ENCODE results near the gene ACAD10. TPM values are rescaled to one million over a fixed set of nuclear protein-coding genes. Genes with fewer than 3 reads are reported as not detected.

Gene ACAD10
- total and polyA plus RNA-seq, 2 of the 13 experiments (the other 11 are each of a cell fraction or from before 2014, with no cell fraction given): 15.2 to 16.3 TPM

DNA sequence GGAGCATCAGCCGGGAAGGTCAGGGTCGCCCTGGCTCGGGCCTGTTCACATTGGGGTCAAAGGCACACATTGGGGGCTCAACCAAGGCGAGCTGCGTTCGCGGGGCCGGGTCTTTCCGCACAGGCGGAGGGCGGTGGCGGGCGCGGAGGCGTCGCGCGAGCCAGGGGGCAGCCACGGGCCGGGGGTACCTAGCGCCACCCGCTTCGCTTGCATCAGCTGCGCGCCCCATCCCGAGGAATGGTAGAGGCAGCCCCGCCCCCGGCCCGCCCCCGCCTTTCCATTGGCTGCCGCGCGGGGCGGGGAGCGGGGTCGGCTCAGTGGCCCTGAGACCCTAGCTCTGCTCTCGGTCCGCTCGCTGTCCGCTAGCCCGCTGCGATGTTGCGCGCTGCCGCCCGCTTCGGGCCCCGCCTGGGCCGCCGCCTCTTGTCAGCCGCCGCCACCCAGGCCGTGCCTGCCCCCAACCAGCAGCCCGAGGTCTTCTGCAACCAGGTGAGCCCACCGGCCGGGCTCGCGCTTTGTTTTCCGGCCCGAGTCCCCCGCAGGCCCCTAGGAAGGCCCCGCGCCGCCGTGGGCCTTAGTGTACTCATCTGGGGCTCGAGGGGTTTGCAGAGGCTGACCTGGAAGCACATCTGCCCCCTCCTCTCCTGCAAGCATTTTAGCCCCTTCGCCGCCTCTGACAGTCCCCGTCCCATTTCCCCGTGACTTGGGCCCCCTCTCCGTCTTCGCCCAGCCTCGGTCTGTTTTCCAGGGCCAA is 80.9 kb downstream of the ACAD10 start, which contains the start of gene ALDH2 (continued):
- TF ChIP-seq, protein P1, sequence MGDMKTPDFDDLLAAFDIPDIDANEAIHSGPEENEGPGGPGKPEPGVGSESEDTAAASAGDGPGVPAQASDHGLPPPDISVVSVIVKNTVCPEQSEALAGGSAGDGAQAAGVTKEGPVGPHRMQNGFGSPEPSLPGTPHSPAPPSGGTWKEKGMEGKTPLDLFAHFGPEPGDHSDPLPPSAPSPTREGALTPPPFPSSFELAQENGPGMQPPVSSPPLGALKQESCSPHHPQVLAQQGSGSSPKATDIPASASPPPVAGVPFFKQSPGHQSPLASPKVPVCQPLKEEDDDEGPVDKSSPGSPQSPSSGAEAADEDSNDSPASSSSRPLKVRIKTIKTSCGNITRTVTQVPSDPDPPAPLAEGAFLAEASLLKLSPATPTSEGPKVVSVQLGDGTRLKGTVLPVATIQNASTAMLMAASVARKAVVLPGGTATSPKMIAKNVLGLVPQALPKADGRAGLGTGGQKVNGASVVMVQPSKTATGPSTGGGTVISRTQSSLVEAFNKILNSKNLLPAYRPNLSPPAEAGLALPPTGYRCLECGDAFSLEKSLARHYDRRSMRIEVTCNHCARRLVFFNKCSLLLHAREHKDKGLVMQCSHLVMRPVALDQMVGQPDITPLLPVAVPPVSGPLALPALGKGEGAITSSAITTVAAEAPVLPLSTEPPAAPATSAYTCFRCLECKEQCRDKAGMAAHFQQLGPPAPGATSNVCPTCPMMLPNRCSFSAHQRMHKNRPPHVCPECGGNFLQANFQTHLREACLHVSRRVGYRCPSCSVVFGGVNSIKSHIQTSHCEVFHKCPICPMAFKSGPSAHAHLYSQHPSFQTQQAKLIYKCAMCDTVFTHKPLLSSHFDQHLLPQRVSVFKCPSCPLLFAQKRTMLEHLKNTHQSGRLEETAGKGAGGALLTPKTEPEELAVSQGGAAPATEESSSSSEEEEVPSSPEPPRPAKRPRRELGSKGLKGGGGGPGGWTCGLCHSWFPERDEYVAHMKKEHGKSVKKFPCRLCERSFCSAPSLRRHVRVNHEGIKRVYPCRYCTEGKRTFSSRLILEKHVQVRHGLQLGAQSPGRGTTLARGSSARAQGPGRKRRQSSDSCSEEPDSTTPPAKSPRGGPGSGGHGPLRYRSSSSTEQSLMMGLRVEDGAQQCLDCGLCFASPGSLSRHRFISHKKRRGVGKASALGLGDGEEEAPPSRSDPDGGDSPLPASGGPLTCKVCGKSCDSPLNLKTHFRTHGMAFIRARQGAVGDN (CRISPR knock-in tag; IDR thresholded peaks at IDR 0.05): peak; percentile 94
- TF ChIP-seq CENPX (CRISPR knock-in tag; IDR thresholded peaks at IDR 0.05): no peak
- TF ChIP-seq TCF7 (IDR thresholded peaks at IDR 0.05; ENCODE audit: low read depth): no peak
- TF ChIP-seq, protein P2, sequence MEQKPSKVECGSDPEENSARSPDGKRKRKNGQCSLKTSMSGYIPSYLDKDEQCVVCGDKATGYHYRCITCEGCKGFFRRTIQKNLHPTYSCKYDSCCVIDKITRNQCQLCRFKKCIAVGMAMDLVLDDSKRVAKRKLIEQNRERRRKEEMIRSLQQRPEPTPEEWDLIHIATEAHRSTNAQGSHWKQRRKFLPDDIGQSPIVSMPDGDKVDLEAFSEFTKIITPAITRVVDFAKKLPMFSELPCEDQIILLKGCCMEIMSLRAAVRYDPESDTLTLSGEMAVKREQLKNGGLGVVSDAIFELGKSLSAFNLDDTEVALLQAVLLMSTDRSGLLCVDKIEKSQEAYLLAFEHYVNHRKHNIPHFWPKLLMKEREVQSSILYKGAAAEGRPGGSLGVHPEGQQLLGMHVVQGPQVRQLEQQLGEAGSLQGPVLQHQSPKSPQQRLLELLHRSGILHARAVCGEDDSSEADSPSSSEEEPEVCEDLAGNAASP (CRISPR knock-in tag; IDR thresholded peaks at IDR 0.05; ENCODE audit: borderline replicate concordance): no peak; the same call in 1 of the 2 replicates
- TF ChIP-seq, protein P3, sequence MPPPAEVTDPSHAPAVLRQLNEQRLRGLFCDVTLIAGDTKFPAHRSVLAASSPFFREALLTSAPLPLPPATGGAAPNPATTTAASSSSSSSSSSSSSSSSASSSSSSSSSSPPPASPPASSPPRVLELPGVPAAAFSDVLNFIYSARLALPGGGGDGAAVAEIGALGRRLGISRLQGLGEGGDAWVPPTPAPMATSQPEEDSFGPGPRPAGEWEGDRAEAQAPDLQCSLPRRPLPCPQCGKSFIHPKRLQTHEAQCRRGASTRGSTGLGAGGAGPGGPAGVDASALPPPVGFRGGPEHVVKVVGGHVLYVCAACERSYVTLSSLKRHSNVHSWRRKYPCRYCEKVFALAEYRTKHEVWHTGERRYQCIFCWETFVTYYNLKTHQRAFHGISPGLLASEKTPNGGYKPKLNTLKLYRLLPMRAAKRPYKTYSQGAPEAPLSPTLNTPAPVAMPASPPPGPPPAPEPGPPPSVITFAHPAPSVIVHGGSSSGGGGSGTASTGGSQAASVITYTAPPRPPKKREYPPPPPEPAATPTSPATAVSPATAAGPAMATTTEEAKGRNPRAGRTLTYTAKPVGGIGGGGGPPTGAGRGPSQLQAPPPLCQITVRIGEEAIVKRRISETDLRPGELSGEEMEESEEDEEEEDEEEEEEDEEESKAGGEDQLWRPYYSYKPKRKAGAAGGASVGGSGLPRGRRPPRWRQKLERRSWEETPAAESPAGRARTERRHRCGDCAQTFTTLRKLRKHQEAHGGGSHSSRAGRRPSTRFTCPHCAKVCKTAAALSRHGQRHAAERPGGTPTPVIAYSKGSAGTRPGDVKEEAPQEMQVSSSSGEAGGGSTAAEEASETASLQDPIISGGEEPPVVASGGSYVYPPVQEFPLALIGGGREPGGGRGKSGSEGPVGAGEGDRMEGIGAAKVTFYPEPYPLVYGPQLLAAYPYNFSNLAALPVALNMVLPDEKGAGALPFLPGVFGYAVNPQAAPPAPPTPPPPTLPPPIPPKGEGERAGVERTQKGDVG (CRISPR knock-in tag; IDR thresholded peaks at IDR 0.05; ENCODE audit: borderline replicate concordance): no peak
- TF ChIP-seq RFX1 (IDR thresholded peaks at IDR 0.05): no peak
- TF ChIP-seq, protein P4, sequence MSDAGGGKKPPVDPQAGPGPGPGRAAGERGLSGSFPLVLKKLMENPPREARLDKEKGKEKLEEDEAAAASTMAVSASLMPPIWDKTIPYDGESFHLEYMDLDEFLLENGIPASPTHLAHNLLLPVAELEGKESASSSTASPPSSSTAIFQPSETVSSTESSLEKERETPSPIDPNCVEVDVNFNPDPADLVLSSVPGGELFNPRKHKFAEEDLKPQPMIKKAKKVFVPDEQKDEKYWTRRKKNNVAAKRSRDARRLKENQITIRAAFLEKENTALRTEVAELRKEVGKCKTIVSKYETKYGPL (CRISPR knock-in tag; IDR thresholded peaks at IDR 0.05): no peak
- TF ChIP-seq, protein P5, sequence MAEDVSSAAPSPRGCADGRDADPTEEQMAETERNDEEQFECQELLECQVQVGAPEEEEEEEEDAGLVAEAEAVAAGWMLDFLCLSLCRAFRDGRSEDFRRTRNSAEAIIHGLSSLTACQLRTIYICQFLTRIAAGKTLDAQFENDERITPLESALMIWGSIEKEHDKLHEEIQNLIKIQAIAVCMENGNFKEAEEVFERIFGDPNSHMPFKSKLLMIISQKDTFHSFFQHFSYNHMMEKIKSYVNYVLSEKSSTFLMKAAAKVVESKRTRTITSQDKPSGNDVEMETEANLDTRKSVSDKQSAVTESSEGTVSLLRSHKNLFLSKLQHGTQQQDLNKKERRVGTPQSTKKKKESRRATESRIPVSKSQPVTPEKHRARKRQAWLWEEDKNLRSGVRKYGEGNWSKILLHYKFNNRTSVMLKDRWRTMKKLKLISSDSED (CRISPR knock-in tag; IDR thresholded peaks at IDR 0.05): no peak
- 0 out of 2 replicates have a peak, but pooled peaks have one; percentile 65 for TF ChIP-seq ZNF337 (CRISPR knock-in tag; IDR thresholded peaks at IDR 0.05; ENCODE audit: borderline replicate concordance, low read depth)
- 0 out of 2 replicates have a peak, but pooled peaks have one; percentile 24 for TF ChIP-seq ZNF879 (CRISPR knock-in tag; IDR thresholded peaks at IDR 0.05)
- no peak for TF ChIP-seq TP53 (CRISPR knock-in tag; conservative IDR thresholded peaks at IDR 0.05)
- TF ChIP-seq ZNF274 (CRISPR knock-in tag; IDR thresholded peaks at IDR 0.05): peak; percentile 75; the same call in 1 of the 2 replicates
- TF ChIP-seq ZZZ3 (CRISPR knock-in tag; IDR thresholded peaks at IDR 0.05; ENCODE audit: borderline replicate concordance): no peak
- peak; percentile 42 for TF ChIP-seq ZNF781 (CRISPR knock-in tag; IDR thresholded peaks at IDR 0.05; ENCODE audit: borderline replicate concordance, not compliant biosample characterization)
- TF ChIP-seq HDAC1 (CRISPR knock-in tag; IDR thresholded peaks at IDR 0.05): peak; percentile 21; the same call in 1 of the 2 replicates
- no peak for TF ChIP-seq NFE2 (CRISPR knock-in tag; IDR thresholded peaks at IDR 0.05)

Data from HepG2 (cell line).